Activated naive CD4-positive, alpha-beta T cell treated with anti-CD3 and anti-CD28 coated beads, Interleukin-2, amount 50 U/mL, for 16 hours (primary cell): ENCODE data around the gene ARL10.

Experiments used
- DNase-seq: peaks from one replicate; pipeline ENCODE4 v3.0.0-alpha.2; 2020

ARL10 gene

GRCh38 chr5:176414704-176415103 lies 49.4 kb downstream of the ARL10 start:
- DNase-seq = no peak

DNA sequence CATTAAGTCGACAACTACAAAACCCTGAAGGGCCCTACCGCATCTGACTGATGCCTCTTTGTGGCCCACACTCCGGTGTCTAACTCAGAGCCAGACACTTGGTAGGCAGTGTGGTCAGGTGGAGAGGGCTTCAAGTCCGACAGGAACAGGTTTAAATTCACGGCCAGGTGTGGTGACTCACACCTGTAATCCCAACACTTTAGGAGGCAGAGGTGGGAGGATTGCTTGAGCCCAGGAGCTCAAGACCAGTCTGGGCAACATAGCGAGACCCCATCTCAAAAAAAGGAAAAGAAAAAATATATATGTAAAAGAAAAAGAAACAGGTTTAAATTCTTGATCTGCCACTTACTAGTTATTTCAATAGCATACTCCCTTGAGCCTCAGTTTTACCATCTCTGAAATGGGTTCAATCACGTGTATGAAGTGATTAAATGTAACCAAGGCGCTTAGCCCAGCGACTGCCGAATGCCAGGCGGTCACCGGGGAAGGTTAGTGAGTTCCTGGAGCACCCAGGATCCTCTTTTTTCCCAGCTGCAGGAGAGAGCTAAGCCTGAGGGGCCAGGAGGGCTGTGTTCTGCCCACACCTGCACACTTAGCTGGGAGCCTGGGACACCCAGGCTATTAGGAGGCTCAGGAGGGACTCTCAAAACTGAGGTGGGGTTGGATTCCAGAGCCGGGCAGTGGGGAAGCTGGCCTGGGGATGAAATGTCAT lies 50.1 kb downstream of the ARL10 start:
- DNase-seq = no peak

DNA sequence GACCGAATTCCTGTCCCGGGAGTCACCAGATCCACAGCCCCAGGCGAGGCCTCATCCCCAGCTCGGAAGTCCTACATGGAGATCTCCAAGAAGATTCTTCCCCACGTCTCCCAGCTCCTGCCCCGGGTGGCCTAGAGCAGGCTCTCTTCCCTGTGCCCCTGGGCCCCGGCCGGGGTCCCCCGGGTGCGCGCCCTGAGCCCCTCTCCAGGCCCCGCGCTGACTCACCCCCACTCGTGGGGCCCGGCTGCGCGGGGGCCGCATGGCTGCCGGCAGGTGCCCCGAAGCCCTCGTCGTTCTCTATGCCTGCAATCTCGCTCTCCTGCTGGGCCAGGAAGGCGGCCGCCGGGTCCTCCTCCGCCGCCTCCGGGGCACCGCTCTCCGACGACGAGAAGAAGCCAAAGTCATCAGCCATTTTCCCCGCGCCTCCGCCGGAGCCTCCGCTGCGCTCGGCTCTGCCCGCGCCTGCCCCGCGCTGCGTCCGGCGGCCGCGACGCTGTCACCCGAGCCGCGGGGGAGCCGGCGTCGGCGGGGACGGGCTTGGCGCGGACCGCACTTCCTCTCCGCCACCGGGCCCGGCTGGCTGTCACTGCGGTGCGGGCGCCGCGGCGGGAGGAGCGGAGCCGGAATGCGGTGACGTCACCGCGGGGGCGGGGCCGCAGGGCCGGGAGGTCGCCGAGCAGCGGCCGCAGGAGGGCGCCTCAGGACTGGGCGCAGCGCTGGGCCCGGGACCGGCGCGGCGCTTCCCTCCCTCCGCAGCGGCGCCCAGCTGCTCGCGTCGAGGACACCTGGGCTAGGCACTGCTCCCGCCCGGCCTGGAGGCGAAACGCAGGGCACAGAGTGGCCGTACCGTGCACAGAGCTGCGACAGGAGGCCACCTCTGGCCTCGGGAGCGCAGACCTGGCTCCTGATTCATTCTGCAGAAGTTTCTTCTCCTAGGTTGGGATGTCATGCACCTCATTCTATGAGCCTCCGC lies 51.0 kb downstream of the ARL10 start, which contains the start of gene CLTB:
CLTB (minus strand) TSS at position 588 of the 973 bp plus-strand sequence; CDS start at position 412, 176 bp downstream.
- peak; percentile 91 for DNase-seq

GRCh38 chr5:176416965-176417364 lies 51.7 kb downstream of the ARL10 start:
- no peak for DNase-seq

DNA sequence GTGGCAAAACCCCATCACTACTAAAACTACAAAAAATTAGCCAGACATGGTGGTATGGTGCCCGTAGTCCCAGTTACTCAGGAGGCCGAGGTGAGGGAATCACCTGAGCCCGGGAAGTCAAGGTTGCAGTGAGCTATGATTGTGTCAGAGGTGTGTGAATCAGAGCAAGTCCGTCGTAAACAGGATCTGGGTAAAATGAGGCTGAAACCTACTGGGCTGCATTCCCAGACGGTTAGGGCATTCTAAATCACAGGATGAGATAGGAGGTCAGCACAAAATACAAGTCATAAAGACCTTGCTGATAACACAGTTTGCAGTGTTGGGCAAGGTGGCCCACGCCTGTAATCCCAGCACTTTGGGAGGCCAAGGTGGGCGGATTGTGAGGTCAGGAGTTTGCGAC lies 53.0 kb downstream of the ARL10 start:
- DNase-seq = no peak

DNA sequence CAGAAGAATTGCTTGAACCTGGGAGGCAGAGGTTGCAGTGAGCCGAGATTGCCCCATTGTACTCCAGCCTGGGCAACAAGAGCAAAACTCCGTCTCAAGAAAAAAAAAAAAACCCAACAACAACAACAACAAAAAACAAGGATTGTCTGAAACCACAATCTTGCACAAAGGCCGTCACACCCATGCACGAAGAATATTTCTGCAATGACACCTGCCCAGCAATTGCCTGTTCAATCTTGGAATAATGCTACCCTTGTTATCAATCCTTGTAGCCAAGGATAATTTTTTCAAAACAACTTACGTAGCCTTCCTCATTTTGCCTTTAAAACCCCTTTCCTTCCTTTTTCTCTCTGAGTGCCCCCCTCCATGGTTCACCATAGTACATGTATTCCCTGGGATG lies 54.8 kb downstream of the ARL10 start:
- DNase-seq = no peak

DNA sequence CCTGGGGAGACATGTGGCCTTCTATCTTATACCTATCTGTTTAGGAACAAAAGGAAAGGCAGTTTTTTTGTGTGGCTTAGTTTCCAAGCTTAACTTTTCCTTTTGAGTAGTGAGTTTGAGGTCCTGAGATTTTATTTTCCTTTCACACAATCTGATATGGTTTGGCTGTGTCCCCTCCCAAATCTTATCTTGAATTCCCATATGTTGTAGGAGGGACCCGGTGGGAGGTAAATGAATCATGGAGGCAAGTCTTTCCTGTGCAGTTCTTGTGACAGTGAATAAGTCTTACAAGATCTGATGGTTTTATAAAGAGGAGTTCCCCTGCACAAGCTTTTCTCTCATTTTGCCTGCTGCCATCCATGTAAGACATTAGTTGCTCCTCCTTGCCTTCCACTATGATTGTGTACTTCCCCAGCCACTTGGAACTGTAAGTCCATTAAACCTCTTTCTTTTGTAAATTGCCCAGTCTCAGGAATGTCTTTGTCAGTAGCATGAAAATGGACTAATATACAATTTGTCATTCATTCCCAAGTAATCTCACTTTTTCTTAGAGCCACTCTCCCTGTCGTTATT lies 55.8 kb downstream of the ARL10 start:
- no peak for DNase-seq

DNA sequence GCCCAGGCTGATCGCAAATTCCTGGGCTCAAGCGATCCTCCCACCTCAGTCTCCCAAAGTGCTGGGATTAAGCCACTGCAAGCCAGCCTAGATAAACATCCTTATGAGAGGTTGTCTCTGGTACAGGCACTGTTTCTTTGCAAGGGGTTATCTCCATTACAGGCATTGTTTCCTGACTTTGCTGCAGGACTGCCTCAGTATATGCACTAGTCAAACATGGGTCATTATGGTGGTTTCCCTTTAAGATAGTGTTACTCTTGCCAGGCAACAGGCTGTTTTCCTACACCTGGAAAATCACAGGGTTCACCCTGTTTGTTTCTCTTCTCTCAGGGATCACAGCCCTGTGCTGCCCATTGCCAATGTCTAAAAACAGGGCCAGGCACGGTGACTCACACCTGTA lies 58.9 kb downstream of the ARL10 start:
- DNase-seq = no peak

GRCh38 chr5:176425138-176425537 lies 59.9 kb downstream of the ARL10 start:
- no peak for DNase-seq

DNA sequence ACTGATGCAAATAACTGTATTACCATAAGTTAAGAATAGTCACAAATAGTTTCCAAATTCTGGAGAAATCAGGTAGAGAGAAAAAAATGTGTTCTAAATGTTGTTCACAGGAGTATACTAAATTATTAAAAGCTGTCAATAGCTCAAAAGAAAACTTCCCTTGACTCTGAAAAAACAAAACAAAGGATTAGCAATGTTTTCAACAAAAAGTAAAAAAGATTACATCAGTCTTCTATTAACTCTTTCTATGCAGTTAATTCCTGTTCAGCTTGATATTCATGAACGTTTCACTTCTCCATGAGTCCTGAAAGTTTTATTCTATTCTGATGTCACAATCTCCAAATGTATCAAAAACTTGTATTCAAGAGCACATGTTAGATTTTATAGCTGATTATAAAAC lies 60.5 kb downstream of the ARL10 start:
- DNase-seq = no peak

DNA sequence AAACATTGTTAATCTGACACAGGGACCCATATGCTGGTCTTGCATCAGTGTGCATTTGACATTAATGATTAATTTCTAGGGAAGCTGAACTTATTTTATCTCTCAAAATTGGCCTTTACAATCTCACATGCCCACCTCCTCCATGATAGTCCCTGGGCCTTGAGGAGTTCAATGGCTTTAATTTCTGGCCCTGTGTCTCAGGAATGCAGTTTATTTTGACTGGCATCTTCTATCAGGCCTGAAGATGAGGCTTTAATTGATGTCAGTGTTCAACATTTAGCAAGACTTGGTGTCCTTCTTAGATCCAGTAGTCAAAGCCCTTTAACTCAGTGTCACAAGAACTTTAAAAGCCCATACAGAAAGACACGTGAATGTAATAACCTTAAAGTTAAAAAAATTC lies 61.6 kb downstream of the ARL10 start:
- no peak for DNase-seq

- DNase-seq = no peak
These were observed 62.7 kb downstream of the ARL10 start for GRCh38 chr5:176427971-176428370.

GRCh38 chr5:176429972-176430371 lies 64.7 kb downstream of the ARL10 start:
- DNase-seq = no peak
